HG03064 (cell line): ENCODE results near the gene OSBPL10.

Experiments used
- ATAC-seq: cut with Tn5 transposase; IDR thresholded peaks from one replicate; pipeline ENCODE4 v1.9.1; 2021; ENCODE audit warnings: low read depth; ENCODE audit not compliant: unreplicated experiment

The OSBPL10 gene

DNA sequence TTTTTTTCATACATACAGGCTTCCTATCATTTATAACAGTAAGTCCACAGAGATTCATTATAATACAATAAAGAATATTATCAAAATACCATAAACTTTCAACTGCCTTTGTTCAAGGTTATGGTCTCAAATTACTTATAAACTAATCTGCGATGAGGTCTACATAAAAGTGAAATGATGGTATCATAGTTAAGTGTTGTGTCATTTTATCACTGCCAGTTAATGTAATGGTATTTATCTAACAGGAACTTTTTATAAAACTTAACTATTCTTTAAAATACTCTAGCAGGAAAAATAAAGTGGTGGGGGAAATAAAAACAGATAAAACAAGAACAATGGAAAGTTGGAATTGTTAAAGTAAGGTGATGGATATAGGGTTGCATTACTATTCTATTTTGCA, 153.1 kb downstream of the OSBPL10 start:
- no peak for ATAC-seq

GRCh38 chr3:31823184-31823583, 157.9 kb downstream of the OSBPL10 start:
- ATAC-seq: no peak

DNA sequence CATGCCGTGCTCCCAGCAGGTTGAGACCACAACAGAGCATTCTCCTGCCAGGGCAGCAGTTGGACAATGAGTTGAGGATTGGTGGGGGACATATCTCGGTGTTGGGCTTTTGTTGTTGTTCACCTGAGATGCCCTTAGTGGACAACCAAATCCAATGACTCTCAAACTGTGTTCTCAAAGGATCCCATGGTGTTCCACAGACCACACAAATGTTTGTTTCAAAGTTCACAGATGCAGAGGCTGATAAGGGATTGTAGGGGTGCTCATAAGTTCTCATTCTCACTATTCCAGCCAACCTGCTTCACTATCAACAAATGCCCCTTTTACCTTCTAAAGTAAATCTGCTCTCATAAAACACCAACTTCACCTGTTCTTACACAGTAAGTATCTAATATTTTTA, 159.9 kb downstream of the OSBPL10 start:
- ATAC-seq: no peak

- no peak for ATAC-seq
These were observed 161.6 kb downstream of the OSBPL10 start for GRCh38 chr3:31819441-31819840.

DNA sequence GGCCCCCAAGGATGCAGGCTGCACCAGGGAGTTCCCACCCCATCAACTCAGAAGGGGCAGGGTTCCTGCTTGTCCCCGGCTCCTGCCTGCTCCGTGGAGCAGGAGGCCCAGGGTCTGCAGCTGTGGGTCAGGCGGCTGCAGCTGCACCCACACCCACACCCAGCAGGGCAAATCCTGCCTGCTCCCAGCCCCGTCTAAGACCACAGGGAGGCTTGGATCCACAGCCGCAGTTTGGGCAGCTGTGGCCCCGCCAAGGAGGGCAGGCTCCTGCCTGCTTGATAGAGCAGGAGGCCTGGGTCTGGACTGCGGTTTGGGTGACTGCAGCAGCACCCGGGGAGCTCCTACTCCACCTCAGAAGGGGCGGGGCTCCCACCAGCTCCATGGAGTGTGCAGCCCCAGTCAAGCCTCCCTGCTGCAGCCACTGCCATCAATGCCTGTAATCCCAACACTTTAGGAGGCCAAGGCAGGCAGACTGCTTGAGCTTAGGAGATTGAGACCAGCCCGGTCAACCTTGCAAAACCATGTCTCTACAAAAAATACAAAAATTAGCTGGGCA, 163.6 kb downstream of the OSBPL10 start:
- no peak for ATAC-seq

DNA sequence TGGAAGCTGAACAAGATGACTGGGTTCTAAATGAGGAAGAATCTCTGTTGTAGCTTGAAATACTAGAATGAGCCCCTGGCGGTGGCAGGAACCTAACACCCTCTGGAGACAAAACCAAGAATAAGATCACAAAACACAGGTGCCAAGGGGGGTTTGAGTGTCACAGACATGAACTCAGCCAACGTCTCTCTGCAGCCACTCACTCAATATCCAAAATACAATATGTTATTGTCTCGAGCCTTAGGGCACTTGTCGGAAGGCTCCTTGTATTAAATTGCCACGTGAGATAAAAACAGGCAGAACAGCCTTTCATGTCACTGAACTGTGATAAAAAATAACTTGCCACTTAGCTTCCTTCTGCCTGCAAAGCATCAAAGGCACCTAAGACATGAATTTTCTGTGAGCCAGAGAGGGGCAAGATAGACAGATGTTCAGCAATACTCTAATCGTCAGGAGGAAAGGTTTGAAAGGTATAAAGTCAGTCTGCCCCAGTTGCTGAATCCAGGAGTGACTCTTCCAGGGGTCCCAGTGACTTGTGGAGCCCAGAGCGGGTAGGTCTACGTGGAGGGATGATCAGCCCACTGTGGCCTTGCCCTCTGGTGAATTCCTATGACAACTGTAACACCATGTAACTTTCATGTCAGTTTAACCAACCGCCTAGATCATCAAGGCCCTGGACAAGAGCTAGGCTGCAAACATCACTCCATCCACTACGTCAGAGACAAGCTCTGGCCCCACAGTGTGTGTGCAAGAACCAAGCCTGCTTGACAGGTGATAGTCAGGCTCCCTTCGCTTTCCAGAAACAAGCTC, 165.2 kb downstream of the OSBPL10 start:
- ATAC-seq: no peak

GRCh38 chr3:31815006-31815405, 166.1 kb downstream of the OSBPL10 start:
- no peak for ATAC-seq

GRCh38 chr3:31813686-31814085, 167.4 kb downstream of the OSBPL10 start:
- ATAC-seq: no peak

DNA sequence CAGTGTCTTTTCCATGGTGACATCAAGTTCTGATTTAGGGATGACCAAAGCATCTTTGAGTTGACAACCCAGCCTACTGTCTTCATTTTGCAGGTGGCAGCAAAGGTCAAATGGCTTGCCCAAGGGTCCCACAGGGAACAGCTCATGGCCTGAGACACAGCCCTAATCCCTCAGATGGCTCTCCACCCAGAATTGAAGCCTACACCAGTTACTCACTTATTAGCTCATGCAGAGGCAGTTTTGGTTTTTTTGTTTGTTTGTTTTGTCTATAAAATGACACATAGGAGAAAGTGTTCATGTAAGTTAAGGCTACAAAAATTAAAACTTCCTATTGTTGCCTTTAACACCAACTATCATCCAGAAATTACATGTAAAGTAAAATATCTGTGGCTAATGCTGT, 167.9 kb downstream of the OSBPL10 start:
- ATAC-seq: no peak

- ATAC-seq: no peak
These were observed 170.1 kb downstream of the OSBPL10 start for GRCh38 chr3:31810991-31811433.

- ATAC-seq: no peak
These were observed 172.8 kb downstream of the OSBPL10 start for GRCh38 chr3:31808143-31808720.

- no peak for ATAC-seq
These were observed 176.6 kb downstream of the OSBPL10 start for GRCh38 chr3:31804251-31805051.

DNA sequence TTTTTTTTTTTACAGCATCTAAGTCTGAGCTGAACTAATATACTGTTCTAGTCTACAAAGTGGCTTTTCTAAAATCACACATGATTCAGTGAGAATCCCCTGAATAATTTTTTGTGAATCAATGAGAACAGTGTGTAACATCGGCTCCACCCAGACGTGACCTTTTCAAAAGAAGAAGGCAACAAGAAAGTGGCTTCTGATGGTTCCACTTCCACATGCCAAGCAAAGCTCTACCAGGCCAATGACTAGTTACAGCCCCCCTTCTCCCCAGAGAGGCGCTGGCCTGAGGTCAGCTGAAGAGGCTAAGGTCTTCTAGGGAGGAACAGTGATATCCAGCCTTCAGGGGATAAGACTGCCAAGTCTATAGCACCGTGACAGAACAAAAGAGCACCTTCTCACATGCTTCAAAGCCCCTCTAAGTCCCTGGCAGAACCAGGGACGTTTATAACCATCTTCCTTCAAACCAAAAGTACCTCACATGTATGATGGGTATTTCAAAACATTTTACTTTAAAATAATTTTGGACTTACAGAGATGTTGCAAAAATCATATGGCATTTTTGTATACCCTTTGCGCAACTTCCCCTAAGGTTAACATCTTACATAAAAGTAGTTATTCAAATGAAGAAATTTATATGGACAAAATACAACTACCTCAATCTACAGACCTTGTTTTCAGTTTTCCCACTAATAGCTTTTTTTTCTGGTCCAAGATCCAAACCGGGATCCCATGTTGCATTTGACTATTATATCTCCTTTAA, 177.9 kb downstream of the OSBPL10 start:
- ATAC-seq: no peak

- no peak for ATAC-seq
These were observed 180.6 kb downstream of the OSBPL10 start for GRCh38 chr3:31800436-31800835.

DNA sequence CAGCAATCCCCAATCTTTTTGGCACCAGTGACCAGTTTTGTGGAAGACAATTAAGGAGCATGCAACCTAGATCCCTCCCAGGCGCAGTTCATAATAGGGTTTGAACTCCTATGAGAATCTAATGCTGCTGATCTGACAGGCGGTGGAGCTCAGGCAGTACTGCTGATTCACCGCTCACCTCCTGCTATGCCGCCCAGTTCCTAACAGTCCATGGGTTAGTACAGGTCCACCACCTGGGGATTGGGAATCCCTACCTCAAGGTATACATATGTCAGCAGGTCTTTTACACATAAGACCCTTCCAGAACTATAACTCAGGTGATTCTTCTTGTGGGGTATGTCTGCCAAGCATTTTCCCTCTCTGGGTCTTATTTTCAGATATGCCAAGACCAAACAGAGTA, 182.2 kb downstream of the OSBPL10 start:
- no peak for ATAC-seq

GRCh38 chr3:31793821-31794220, 187.2 kb downstream of the OSBPL10 start:
- no peak for ATAC-seq

GRCh38 chr3:31791090-31791430, 190.0 kb downstream of the OSBPL10 start:
- ATAC-seq: no peak

DNA sequence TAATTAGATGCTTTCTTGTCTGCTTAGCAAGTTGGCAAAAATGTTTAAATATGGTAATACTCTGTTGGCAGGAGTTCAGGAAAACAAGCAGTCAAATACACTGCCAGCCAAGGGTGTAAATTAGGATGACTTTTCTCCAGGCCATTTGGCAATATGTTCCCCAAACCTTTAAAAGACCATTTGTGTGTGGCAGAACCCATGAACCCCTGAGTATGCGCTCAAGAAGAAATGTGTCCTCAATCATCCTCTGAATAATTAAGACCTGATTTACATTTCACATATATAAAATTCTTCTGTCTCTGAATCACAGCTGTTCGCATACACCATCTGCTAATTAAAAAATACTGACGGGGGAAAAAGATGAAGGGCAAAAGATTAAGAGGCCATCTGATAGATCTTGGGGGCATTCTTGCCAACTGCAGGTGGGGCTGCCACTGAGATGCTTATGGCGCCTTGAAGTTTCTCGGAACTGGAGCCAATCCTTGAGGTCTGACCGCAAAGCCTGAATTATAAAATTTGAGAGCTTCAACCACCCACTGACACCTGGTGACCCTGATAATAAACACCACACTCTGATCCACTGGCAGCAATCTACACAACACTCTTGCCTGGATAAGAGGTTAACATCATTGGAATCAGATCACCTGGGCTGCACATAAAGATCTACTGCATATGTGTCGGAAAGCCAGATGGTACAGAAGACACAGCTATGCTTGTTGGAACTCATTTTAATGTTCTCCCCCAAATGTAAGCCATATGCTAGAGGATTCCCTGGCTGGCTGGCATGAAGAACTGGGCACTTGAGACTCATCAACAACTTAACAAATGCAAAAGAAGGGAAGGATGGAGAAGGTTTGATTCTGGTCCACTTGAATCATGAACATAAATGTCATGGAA, 190.6 kb downstream of the OSBPL10 start:
- ATAC-seq: no peak

GRCh38 chr3:31789429-31789828, 191.6 kb downstream of the OSBPL10 start:
- no peak for ATAC-seq

GRCh38 chr3:31785734-31786133, 195.3 kb downstream of the OSBPL10 start:
- ATAC-seq: no peak
